SJSA1 (cell line): Measurements from ENCODE around the gene MSMB. TPM values are rescaled to one million over a fixed set of nuclear protein-coding genes. Genes with fewer than 3 reads are reported as not detected.
A peak's percentile ranks its signal among the peaks of the same experiment; 100 is the strongest.

ENCODE experiments used
- DNase-seq, 2 experiments: peaks; one replicate each; pipeline ENCODE4 v3.0.0-alpha.2; 2015 to 2020; ENCODE audit warnings: low spot score in 2 of 2, low read depth in 1 of 2
- H3K27ac ChIP-seq: fragments of 250-450 bp; sonication (Bioruptor Pico); 2 replicates; pipeline ENCODE4 v1.5.1; 2020; ENCODE audit warnings: mild to moderate bottlenecking, moderate library complexity
- H3K27me3 ChIP-seq: fragments of 250-450 bp; sonication (Bioruptor Pico); replicated peaks from 2 replicates; pipeline ENCODE4 v1.5.1; 2020; ENCODE audit warnings: mild to moderate bottlenecking, moderate library complexity
- H3K36me3 ChIP-seq: fragments of 250-450 bp; sonication (Bioruptor Pico); 2 replicates; pipeline ENCODE4 v1.5.1; 2020; ENCODE audit warnings: mild to moderate bottlenecking
- H3K4me1 ChIP-seq: fragments of 250-450 bp; sonication (Bioruptor Pico); replicated peaks from 2 replicates; pipeline ENCODE4 v1.6.1; 2021; ENCODE audit warnings: mild to moderate bottlenecking
- H3K4me3 ChIP-seq: fragments of 250-450 bp; sonication (Bioruptor Pico); 2 replicates; pipeline ENCODE4 v1.5.1; 2020; ENCODE audit warnings: mild to moderate bottlenecking
- H3K9me3 ChIP-seq: fragments of 250-450 bp; sonication (Bioruptor Pico); replicated peaks from 2 replicates; pipeline ENCODE4 v1.5.1; 2020; ENCODE audit warnings: mild to moderate bottlenecking
- total RNA-seq: library from RNA; depleted of rRNA; stranded (reverse); fragments of >200 nt; shearing (Covaris generic); gene quantifications from 2 replicates; pipeline ENCODE4 v1.2.3, GENCODE V29; 2014

Gene MSMB
- total RNA-seq, 1 experiment from 2014 or later: not detected

DNA sequence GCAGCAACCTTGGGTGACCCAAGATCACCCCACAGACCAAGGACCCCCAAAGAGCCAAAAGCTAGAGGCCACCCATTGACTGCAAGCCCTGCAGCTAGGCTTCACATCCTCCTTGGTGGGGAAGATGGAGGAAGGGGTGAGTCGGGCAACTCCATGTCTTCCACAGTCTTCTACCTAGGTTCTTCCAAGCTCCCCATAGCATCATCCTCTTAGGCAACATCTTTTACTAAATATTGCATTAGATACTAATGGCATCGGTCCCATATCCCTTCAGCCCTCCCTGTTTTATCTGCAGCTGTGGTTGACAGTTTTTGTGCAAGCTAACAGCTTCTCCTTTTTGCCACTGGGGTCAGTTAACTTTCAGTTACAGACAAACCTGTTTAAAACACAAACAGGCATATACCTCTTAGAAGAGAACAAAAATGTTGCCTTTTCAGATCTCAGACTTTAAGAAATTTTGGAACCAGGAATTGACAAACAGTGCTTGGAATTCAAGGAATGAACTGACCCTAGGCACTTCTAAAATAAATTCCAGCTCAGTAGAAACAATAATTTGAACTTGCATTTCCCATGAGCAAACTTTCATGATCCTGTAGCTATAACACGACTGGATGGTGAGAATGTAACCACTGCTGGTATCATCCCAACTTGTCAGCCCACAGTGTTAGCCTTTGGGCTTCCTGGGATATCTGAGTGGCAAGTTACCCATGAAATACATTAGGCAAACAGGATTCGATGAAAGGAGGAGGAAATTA lies 33.9 kb upstream of the MSMB start:
- peak in 1 of 2 experiments; percentile 59 for DNase-seq
- H3K27ac ChIP-seq: peak overlapping the region; percentile 90
- no peaks in the 10 kb centered on the region for H3K36me3 ChIP-seq
- H3K4me1 ChIP-seq: peaks cover 30% of the 10 kb centered on the region
- no peaks in the 10 kb centered on the region for H3K27me3 ChIP-seq
- H3K4me3 ChIP-seq: no peak overlapping the region
- H3K9me3 ChIP-seq: no peaks in the 10 kb centered on the region

DNA sequence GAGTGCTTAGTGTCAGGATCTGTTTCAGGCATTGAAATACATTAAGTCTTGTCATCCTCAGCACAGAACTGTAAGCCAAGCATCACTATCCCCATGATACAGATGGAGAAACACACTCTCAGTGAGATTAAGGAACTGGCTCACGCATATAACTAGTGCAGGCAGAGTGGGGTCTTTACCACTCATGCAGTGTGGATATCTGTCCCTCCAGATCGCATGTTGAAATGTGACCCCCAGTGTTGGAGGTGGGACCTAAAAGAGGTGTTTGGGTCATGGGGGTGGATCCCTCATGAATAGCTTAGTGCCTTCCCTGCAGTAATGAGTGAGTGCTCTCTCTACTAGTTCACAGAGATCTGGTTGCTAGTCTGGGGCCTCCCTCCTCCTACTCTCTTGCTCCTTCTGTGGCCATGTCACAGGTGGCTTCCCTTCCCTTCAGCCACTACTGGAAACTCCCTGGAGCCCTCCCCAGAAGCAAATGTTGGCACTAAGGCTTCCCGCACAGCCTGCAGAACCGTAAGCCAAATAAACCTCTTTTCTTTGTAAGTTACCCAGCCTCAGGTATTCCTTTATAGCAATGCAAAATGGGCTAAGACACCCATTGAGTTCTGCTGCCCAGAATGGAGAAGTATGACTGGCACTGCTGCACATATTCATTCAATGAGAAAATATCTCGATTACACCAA lies 31.8 kb upstream of the MSMB start:
- H3K36me3 ChIP-seq: no peaks in the 10 kb centered on the region
- H3K4me1 ChIP-seq: peaks cover 22% of the 10 kb centered on the region
- no peak overlapping the region for H3K4me3 ChIP-seq
- no peak for DNase-seq
- no peak overlapping the region for H3K27ac ChIP-seq
- no peaks in the 10 kb centered on the region for H3K27me3 ChIP-seq
- no peaks in the 10 kb centered on the region for H3K9me3 ChIP-seq

DNA sequence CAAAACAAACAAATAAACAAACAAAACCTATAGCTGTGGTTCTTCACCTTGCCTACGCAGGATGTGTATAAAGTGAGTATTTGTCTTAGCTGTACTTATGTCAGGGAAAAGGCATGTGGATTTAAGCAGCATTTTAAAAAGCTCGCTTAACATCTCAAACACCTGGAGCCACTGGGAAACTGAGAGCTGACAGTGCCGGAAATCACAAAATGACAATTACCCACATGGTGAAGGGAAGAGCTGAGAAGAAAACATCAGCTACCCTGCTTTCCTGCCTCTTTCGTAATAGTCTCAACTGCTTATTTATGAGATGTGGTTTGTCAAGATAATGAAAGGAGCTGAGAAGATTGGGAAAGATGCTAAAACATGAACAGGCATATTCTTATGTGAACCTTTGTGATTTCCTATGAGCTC lies 31.1 kb upstream of the MSMB start:
- no peak overlapping the region for H3K27ac ChIP-seq
- H3K9me3 ChIP-seq: no peaks in the 10 kb centered on the region
- H3K4me3 ChIP-seq: no peak overlapping the region
- H3K36me3 ChIP-seq: no peaks in the 10 kb centered on the region
- H3K27me3 ChIP-seq: no peaks in the 10 kb centered on the region
- peaks cover 22% of the 10 kb centered on the region for H3K4me1 ChIP-seq
- DNase-seq: no peak

DNA sequence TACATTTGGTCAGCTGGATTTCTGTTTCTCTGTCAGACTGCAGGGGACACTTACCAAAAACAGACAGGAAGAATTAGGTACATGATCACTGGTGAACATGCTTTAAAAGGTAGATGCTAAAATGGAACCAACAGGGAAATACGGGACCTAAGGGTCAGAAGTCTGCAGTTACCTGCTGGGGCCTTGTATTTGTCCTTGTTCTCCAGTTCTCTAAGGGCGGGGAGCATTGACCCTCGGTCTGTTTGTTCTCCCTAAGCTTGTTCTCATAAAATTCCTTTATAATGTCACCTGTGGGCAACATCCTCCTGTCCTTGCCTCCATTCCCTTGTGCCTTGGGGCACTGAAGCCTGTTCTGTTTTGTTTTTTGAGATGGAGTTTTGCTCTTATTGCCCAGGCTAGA lies 29.8 kb upstream of the MSMB start:
- DNase-seq: no peak
- no peaks in the 10 kb centered on the region for H3K9me3 ChIP-seq
- no peaks in the 10 kb centered on the region for H3K27me3 ChIP-seq

DNA sequence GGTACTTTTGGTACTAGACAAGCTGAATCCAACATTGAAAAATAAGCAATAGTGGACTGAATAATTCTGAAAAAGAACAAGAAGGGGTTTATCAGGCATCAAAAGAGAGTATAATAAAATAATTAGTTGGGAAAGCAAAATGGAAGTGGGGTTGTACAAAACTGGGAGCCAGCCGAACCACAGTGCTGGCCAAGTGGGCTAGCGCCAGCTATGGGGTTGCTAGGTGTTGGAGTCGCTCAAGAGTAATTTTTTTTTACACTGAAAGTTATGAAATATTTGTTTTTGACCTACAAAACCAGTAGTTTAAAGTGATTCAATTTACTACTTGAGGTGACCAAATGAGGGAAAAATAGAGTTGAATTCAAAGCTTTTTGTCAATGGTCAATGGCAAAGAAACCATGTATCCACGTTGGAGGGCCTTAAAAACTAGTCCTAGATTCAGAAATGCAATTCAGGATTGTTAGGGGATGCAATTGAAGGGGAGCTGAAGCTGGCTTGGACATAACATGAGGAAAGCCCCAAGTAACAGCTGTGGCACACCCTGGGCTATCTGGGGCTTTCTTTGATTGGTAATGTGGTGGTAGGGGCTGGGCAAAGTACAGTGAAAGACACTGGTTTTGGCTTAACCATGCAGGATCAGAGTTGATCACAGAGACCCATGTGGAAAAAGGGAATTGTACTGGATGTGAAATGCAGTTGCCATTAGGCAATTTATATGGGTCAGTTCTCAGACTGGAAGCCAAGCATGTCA lies 28.3 kb upstream of the MSMB start:
- peaks cover under 1% of the 10 kb centered on the region for H3K4me1 ChIP-seq
- no peak overlapping the region for H3K4me3 ChIP-seq
- no peaks in the 10 kb centered on the region for H3K9me3 ChIP-seq
- H3K27me3 ChIP-seq: no peaks in the 10 kb centered on the region
- H3K27ac ChIP-seq: no peak overlapping the region
- no peaks in the 10 kb centered on the region for H3K36me3 ChIP-seq
- no peak for DNase-seq

More for the DNA sequence above, 29.8 kb upstream of the MSMB start:
- Histone ChIP-seq H3K4me1 (peaks cover 12% of the 10 kb centered on the region), H3K4me3 (no peak overlapping the region), H3K36me3 (no peaks in the 10 kb centered on the region), H3K27ac (no peak overlapping the region)

DNA sequence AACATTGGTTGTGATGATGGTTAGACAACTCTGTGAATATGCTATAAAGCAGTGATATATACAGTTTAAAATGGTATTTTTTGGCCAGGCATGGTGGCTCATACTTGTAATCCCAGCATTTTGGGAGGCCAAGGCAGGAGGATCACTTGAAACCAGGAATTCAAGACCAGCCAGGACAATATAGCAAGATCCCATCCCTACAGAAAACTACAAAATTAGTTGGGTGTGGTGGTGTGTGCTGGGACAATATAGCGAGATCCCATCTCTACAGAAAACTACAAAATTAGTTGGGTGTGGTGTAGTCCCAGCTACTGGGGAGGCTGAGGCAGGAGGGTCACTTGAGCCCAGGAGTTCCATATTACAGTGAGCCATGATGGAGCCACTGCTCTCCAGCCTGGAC lies 27.5 kb upstream of the MSMB start:
- no peak for DNase-seq

DNA sequence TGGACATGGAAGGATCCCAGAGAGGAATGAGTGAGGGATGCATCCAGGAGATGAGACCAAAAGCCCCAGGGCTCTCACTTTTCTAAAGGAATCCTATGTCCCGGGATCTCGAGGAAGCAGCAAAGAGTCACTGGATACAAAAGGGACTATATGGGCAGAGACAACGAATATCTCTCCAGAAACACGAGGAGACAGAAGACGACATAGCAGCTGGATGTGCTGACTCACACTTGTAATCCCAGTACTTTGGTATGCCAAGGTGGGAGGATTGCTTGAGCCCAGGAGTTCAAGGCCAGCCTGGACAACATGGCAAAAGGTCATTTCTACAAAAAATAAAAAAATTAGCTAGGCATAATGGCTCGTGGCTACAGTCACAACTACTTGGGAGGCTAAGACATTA lies 24.7 kb upstream of the MSMB start:
- no peak for DNase-seq
- no peaks in the 10 kb centered on the region for H3K9me3 ChIP-seq

More for the DNA sequence above, 27.5 kb upstream of the MSMB start:
- H3K9me3 ChIP-seq: no peaks in the 10 kb centered on the region
- no peaks in the 10 kb centered on the region for H3K27me3 ChIP-seq
- H3K36me3 ChIP-seq: no peaks in the 10 kb centered on the region
- H3K4me3 ChIP-seq: no peak overlapping the region
- no peaks in the 10 kb centered on the region for H3K4me1 ChIP-seq
- no peak overlapping the region for H3K27ac ChIP-seq

DNA sequence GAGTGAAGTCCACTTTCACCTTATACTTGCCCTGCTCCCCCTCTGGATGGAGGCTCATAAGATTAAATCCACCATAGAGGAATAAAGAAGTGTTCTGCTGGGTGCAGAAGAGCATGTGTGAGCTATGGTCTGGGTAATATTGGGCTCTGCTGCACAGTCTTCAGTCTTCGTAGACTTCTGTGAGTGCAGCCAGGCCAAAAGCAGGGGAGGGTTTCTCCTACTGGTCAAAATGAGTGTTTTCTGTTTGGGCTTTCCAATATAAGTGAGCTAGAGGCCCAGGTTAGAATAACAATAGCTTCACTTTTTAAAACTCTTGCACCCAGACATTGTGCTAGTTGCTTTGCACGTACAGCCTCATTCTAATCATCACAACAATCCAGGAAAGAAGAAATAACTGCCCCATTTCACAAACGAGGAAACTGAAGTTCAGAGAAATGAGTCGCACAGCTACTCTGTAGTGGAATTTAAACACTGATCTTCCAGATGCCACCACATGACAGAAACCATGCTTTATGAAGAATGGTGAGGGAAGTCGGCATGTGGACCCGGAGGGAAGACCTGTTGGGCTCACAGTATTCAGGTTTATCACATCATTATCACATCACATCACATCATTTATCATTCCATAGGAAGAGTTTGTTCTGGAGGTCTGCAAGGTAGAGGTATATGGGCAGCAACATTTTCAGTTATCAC lies 23.8 kb upstream of the MSMB start:
- Histone ChIP-seq H3K27me3 (0 out of 2 replicates have a peak, but pooled peaks cover 1% of the 10 kb centered on the region), H3K9me3 (no peaks in the 10 kb centered on the region), H3K36me3 (no peaks in the 10 kb centered on the region), H3K4me3 (no peak overlapping the region), H3K4me1 (no peaks in the 10 kb centered on the region), H3K27ac (no peak overlapping the region)
- DNase-seq: no peak

More for the DNA sequence above, 24.7 kb upstream of the MSMB start:
- H3K4me3 ChIP-seq: no peak overlapping the region
- no peaks in the 10 kb centered on the region for H3K27me3 ChIP-seq
- H3K27ac ChIP-seq: no peak overlapping the region
- H3K36me3 ChIP-seq: no peaks in the 10 kb centered on the region
- no peaks in the 10 kb centered on the region for H3K4me1 ChIP-seq

DNA sequence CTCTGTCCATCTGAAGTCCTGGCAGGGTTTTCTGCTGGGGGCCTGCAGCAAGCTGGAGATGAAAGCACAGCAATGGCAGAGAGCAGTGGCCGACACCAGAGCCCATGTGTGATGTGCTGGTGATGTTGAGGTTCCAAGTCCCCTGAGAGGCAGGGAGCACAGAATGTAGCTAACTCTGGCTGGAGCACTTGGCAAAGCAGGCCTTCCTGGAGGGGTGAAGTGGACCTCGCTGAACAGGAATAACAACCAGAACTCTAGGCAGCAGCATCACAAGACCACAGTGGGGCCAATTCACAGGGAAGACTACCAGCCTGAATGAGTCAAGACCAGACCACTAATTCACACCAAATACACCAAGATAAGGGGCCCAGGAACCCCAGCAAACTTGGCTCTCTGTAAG lies 22.8 kb upstream of the MSMB start:
- Histone ChIP-seq H3K27ac (no peak overlapping the region), H3K4me3 (no peak overlapping the region), H3K9me3 (no peaks in the 10 kb centered on the region), H3K27me3 (0 out of 2 replicates have a peak, but pooled peaks cover 2% of the 10 kb centered on the region), H3K36me3 (no peaks in the 10 kb centered on the region), H3K4me1 (no peaks in the 10 kb centered on the region)
- DNase-seq: no peak

DNA sequence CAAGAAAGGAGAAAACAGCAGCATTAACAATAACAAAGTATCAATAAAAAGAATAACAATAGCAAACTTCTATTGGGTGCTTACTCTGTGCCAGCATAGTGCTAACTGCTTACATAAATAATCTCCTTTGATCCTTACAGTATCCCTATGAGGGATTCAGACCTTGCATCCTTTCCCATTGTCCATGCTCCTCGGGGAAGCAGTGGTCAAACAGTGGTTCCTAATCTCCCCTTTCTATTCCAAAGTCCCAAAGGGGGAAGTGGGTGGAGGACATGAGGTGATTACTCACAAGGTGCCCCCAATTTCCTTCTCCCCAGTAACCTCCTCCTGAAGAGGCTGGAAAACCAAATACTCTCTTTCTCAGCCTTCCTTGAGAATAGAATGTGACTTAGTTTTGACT lies 22.0 kb upstream of the MSMB start:
- H3K27me3 ChIP-seq: 0 out of 2 replicates have a peak, but pooled peaks cover 2% of the 10 kb centered on the region
- no peak overlapping the region for H3K4me3 ChIP-seq
- no peak for DNase-seq
- H3K4me1 ChIP-seq: no peaks in the 10 kb centered on the region
- no peak overlapping the region for H3K27ac ChIP-seq
- H3K9me3 ChIP-seq: no peaks in the 10 kb centered on the region
- no peaks in the 10 kb centered on the region for H3K36me3 ChIP-seq

DNA sequence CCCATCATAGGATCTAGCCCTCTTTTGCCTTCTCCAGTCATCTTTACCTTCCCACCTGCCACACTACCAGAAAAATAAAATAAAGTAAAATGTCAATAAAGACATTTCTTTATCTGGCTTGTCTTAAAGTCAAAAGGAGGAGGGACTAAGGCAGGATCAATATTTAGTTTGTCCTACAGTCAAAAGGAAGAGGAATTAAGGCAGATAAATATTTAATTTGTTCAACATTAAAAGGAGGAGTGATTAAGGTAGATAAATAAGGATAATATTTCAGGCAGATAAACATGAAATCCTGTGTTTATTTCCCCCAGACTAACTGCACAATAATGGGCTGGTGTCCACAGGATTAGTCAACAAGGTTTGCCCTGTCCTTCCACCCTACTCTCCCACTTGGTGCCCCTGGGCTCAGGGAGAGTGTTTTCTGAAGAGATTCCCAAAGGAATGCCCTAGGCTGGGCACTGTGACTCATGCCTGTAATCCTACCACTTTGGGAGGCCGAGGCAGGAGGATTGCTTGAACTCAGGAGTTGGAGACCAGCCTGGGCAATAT lies 18.3 kb upstream of the MSMB start:
- H3K27ac ChIP-seq: no peak overlapping the region
- H3K9me3 ChIP-seq: no peaks in the 10 kb centered on the region
- no peak overlapping the region for H3K4me3 ChIP-seq
- no peaks in the 10 kb centered on the region for H3K4me1 ChIP-seq
- H3K36me3 ChIP-seq: no peaks in the 10 kb centered on the region
- 0 out of 2 replicates have a peak, but pooled peaks cover 7% of the 10 kb centered on the region for H3K27me3 ChIP-seq
- no peak for DNase-seq

DNA sequence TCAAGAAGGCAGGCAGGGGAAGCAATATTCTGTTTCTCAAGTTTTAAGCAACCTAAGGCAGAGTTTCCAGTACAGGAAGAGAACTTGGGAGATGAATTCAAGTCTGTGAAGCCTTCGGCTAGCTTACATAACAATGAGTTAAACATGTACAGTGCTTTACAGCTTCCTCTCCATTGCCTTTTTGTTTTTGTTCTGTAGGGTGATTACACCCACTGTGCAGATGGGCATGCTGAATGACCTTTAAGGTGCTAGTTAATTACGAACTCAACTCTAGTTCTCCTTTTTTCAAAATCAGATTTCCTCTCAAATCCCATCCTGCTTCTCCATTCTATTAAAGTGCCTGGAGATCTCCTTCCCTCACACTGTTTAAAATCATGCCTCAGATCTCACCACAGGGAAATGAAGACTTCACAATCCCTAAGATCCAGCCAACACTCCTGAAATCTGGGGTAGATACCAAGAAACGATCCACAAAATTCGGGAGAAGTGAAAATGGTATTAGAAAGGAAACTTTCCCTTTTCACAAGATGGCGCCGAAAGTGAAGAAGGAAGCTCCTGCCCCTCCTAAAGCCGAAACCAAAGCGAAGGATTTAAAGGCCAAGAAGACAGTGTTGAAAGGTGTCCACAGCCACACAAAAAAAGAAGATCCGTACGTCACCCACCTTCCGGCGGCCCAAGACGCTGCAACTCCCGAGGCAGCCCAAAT lies 16.8 kb upstream of the MSMB start:
- DNase-seq: no peak

DNA sequence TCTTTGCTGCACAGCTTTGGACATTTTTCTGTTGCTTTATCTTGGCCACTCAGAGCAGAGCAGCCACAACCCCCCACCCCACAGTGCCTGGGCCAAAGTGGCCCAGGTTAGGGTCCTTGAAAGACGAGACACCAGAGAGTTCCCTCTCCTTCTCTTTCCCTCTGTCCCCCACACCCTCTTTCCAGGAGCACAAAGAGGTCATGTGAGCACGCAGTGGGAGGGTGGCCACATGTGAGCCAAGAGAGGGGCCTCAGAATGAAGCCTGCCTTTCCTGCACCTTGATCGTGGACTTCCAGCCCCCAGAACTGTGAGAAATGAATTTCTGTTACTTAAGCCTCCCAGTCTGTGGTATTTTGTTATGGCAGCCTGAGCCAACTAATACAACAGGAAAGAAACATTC lies 14.6 kb upstream of the MSMB start:
- no peaks in the 10 kb centered on the region for H3K4me1 ChIP-seq
- no peak for DNase-seq

More for the DNA sequence above, 16.8 kb upstream of the MSMB start:
- no peak overlapping the region for H3K27ac ChIP-seq
- H3K4me3 ChIP-seq: no peak overlapping the region
- H3K4me1 ChIP-seq: no peaks in the 10 kb centered on the region
- H3K36me3 ChIP-seq: no peaks in the 10 kb centered on the region
- 0 out of 2 replicates have a peak, but pooled peaks cover 7% of the 10 kb centered on the region for H3K27me3 ChIP-seq
- no peaks in the 10 kb centered on the region for H3K9me3 ChIP-seq

More for the DNA sequence above, 14.6 kb upstream of the MSMB start:
- no peaks in the 10 kb centered on the region for H3K9me3 ChIP-seq
- H3K27ac ChIP-seq: no peak overlapping the region
- no peaks in the 10 kb centered on the region for H3K36me3 ChIP-seq
- H3K27me3 ChIP-seq: 0 out of 2 replicates have a peak, but pooled peaks cover 7% of the 10 kb centered on the region
- no peak overlapping the region for H3K4me3 ChIP-seq
